ENCODE measurements around the gene PAXX. TPM values are rescaled to one million over a fixed set of nuclear protein-coding genes. Genes with fewer than 3 reads are reported as not detected.

PAXX gene
- total RNA-seq, 1 donor from 2014 or later, result 87.8 TPM

DNA sequence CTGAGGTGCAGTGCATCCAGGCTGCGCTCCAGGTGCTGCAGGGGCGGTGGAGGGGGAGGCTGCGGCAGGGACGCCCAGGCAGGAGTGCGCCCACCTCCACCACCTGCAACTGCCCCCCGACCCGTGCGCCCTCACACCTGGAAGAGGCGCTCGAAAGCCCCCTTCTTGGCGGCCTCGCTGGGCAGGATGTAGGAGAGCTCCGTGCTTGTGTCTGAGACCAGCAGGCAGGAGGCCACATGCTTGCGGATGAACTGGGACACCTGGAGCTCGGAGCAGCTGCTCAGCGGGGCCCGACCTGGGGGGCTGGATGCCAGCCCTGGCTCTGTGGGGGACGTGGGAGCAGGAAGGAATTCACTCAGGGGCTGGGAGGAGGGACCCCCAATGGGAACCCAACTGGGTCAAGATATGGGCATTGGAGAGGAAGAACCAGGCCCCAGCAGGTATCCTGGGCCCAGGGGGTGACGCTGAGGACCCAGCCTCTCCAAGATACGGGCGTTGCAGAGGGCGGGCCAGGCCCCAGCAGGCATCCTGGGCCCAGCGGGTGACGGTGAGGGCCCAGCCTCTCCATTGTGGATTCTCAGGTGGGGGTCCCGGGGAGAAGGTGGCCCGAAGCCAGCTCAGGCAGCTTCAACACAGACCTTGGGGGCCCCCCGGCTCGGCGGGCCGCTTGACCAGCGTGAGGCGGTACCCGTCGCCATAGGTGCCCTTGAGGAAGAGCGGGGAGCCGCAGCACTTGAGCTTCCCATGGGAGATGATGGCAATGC, 22.7 kb downstream of the PAXX start:
- intact Hi-C loops (cut with micrococcal nuclease), result no loop called here
- no peaks in the 10 kb centered on the region for H3K9me3 Mint-ChIP-seq
- no peaks in the 10 kb centered on the region for H3K4me1 Mint-ChIP-seq
- DNase-seq, result no peak
- no peak overlapping the region for H3K4me3 Mint-ChIP-seq
- H3K36me3 Mint-ChIP-seq (ENCODE audit: low read depth), result no peaks in the 10 kb centered on the region
- H3K27me3 Mint-ChIP-seq, result no peaks in the 10 kb centered on the region
- H3K27ac Mint-ChIP-seq, result no peak overlapping the region

DNA sequence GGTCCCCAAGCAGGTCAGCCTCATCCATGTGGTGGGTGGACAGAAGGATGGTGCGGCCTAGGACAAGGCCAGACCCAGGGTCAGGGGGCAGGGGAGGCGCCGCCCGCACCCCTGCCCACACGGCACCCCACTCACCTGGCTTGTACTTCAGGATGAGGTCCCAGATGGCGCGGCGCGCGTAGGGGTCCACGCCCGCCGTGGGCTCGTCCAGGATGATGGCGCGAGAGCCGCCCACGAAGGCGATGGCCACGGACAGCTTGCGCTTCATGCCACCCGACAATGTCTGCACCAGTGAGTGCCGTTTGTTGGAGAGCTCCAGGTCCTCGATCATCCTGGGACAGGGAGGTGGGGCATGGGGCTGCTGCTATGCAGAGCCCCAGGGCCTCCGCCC, 23.3 kb downstream of the PAXX start:
- intact Hi-C loops (cut with micrococcal nuclease), result no loop called here
- no peaks in the 10 kb centered on the region for H3K27me3 Mint-ChIP-seq
- DNase-seq, result no peak
- H3K36me3 Mint-ChIP-seq (ENCODE audit: low read depth), result no peaks in the 10 kb centered on the region
- no peaks in the 10 kb centered on the region for H3K4me1 Mint-ChIP-seq
- H3K9me3 Mint-ChIP-seq, result no peaks in the 10 kb centered on the region
- H3K4me3 Mint-ChIP-seq, result no peak overlapping the region
- H3K27ac Mint-ChIP-seq, result no peak overlapping the region

DNA sequence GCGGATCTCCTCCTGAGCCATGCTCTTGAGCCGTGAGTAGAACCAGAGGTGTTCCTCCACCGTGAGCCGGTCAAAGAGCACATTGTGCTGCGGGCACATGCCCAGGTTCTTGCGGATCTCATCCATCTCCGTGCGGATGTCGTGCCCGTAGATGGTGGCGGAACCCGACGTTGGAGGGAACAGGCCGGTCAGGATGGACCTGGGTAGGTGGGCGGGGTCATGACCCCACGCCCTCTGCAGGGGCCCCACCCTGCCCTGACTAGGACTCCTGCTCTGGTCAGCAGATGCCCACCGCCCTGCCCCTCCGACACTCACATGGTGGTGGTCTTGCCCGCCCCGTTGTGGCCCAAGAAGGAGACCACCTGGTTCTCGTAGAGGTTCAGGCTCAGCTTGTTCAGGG, 23.8 kb downstream of the PAXX start:
- no peaks in the 10 kb centered on the region for H3K36me3 Mint-ChIP-seq (ENCODE audit: low read depth)
- H3K27me3 Mint-ChIP-seq, result no peaks in the 10 kb centered on the region
- no peak overlapping the region for H3K4me3 Mint-ChIP-seq
- no peaks in the 10 kb centered on the region for H3K4me1 Mint-ChIP-seq
- intact Hi-C loops (cut with micrococcal nuclease), result no loop called here
- no peaks in the 10 kb centered on the region for H3K9me3 Mint-ChIP-seq
- no peak overlapping the region for H3K27ac Mint-ChIP-seq
- DNase-seq, result no peak

DNA sequence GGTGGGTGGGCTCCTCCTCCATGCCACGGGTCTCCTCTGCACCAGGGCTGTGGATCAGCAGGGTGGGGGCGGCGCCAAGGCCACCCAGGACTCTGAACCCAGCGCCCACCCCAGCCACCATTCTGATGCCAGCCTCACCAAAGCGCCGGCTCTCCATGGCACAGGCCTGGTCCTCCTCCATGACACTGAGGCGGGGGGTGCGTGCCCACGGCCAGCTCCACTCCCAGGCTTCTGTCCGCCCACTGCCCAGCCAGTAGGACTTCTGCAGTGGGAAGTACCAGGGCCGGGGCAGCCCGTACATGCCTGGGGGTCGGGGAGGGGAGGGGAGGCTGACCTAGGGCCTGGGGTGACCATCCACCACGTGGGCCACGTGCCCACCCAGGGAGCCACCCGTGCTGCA, 24.2 kb downstream of the PAXX start:
- H3K27me3 Mint-ChIP-seq, result no peaks in the 10 kb centered on the region
- no peak for DNase-seq
- no peaks in the 10 kb centered on the region for H3K9me3 Mint-ChIP-seq
- intact Hi-C loops (cut with micrococcal nuclease), result no loop called here
- H3K4me1 Mint-ChIP-seq, result no peaks in the 10 kb centered on the region
- H3K36me3 Mint-ChIP-seq (ENCODE audit: low read depth), result no peaks in the 10 kb centered on the region
- no peak overlapping the region for H3K27ac Mint-ChIP-seq
- H3K4me3 Mint-ChIP-seq, result no peak overlapping the region

DNA sequence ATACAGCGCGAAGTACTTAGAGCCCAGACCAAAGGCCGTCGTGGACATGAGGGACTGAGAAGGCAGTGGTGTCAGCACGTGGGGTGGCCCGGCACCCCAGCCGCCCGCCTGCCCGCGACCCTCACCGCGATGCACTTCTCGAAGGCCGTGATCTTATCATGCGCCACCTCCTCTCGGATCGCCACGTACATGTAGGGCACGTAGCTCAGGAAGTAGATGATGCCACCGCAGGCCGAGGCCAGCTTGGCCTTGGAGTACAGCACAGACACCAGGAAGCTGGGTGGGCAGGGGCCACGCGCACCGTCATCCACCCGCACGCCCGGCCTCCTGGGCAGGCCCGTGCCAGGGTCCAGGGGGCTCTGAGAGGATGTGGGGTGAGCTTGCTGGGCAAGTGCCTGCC, 24.8 kb downstream of the PAXX start:
- Mint-ChIP-seq H3K9me3 (no peaks in the 10 kb centered on the region), H3K27me3 (no peaks in the 10 kb centered on the region), H3K4me1 (peaks cover 1% of the 10 kb centered on the region), H3K36me3 (ENCODE audit: low read depth) (no peaks in the 10 kb centered on the region), H3K27ac (no peak overlapping the region), H3K4me3 (no peak overlapping the region)
- intact Hi-C loops (cut with micrococcal nuclease), result no loop called here
- no peak for DNase-seq

DNA sequence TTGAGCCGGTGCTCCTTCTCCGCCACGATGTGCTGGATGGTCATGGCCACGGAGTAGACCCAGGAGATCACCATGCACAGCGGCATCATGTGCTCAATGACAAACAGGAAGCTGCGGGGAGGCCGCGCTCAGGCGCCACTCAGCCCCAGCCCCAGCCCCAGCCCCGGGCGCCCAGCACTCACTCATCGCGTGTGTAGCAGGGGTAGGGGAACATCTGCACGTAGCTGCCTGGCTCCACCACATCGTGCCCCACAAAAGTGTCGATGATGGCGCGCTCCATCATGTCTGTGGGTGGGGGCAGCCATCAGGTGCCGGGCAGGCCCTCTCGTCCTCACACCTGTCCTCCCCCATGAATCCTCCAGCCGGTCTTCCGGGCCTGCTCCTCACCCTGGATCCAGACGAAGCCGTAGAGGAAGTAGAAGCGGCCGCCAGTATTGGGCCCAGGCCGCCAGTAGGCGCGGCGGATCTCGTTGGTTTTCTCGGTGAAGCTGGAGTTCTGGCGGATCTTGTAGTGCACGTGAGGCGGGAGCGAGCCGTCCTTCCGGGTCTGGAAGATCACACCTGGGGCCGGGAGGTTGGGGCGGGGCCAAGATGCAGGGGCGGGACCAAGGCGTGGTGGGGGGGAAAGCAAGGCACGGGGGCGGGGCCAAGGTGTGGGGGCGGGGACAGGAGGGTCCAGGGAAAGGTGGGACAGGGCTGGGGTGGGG, 25.7 kb downstream of the PAXX start:
- Mint-ChIP-seq H3K4me3 (no peak overlapping the region), H3K36me3 (ENCODE audit: low read depth) (no peaks in the 10 kb centered on the region), H3K9me3 (no peaks in the 10 kb centered on the region), H3K27me3 (no peaks in the 10 kb centered on the region), H3K4me1 (peaks cover 3% of the 10 kb centered on the region), H3K27ac (no peak overlapping the region)
- no peak for DNase-seq
- intact Hi-C loops (cut with micrococcal nuclease), result no loop called here

DNA sequence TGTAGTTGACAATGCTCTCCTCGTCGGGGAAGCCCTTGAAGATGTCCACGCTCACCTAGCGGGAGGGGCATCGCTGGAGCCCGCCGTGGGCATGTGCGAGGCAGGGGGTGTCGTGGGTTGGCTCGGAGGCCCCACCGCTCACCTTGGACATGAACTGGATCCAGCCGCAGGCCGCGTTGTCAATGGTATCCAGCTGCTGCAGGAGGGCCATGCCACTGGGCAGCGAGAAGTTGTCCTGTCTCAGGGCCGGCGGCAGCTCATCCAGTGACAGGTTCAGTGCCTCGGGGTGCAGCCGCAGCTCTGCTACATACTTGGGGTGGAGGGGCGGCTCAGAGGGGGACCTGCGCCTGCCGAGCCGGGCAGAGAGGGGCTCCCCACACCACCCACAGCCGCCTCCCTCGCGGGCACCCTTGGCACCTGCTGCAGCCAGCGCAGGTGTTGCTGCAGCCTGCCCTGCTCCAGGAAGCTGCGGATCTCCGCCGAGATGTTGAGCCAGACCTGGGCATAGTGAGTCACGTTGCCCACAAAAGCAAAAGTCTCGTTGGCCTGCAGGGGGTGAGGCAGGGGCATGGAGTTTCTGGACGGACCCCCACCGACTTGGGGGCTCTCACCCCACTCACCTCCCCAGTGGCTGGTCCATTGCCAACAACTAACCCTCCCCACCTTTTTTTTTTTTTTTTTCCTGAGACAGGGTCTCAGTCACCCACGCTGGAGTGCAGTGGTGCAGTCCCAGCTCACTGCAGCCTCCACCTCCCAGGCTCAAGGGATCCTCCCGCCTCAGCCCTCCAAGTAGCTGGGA, 26.7 kb downstream of the PAXX start:
- no peak overlapping the region for H3K27ac Mint-ChIP-seq
- no peak overlapping the region for H3K4me3 Mint-ChIP-seq
- intact Hi-C loops (cut with micrococcal nuclease), result no loop called here
- no peaks in the 10 kb centered on the region for H3K27me3 Mint-ChIP-seq
- no peak for DNase-seq
- H3K36me3 Mint-ChIP-seq (ENCODE audit: low read depth), result no peaks in the 10 kb centered on the region
- no peaks in the 10 kb centered on the region for H3K9me3 Mint-ChIP-seq
- peaks cover 3% of the 10 kb centered on the region for H3K4me1 Mint-ChIP-seq

DNA sequence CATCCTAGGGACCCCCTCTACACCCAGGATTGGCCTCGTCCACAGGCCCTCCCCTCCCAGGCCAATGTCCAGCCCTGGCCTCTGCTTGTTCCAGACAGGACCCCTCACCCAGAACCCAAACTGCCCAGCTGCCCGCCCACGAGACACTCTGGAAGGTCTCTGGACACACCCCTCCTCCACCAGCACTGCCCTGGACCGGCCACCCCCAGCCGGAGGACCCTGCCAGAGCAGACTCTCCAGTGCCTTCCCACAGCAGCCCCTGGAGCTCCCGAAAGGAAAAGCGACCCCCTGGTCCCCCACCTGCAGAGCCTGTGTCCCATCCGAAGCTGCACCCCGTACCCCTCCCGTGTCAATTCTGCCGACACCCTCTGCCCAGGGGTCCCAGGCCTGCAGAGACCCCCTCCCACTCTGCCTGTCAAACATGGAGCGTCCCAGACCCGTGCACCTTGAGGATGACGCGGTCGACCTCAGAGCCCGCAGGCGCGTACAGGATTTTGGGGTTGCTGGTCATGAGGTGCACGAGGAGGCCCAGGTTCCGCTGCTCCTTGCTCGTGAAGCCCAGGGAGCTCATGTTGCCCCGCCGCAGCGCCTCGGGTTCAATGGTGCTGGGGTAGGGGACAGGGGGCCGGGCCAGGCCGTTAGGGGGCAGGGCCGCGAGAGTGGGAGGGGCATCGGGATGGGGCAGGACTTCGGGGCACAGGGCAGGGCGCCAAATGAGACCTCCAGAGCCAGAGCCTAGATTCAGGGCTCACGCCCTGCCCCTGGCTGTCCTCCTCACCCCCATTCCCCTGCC, 27.9 kb downstream of the PAXX start:
- no peak for DNase-seq
- Mint-ChIP-seq H3K4me3 (no peak overlapping the region), H3K9me3 (no peaks in the 10 kb centered on the region), H3K27me3 (no peaks in the 10 kb centered on the region), H3K4me1 (peaks cover 3% of the 10 kb centered on the region), H3K27ac (no peak overlapping the region), H3K36me3 (ENCODE audit: low read depth) (no peaks in the 10 kb centered on the region)
- intact Hi-C loops (cut with micrococcal nuclease), result no loop called here

DNA sequence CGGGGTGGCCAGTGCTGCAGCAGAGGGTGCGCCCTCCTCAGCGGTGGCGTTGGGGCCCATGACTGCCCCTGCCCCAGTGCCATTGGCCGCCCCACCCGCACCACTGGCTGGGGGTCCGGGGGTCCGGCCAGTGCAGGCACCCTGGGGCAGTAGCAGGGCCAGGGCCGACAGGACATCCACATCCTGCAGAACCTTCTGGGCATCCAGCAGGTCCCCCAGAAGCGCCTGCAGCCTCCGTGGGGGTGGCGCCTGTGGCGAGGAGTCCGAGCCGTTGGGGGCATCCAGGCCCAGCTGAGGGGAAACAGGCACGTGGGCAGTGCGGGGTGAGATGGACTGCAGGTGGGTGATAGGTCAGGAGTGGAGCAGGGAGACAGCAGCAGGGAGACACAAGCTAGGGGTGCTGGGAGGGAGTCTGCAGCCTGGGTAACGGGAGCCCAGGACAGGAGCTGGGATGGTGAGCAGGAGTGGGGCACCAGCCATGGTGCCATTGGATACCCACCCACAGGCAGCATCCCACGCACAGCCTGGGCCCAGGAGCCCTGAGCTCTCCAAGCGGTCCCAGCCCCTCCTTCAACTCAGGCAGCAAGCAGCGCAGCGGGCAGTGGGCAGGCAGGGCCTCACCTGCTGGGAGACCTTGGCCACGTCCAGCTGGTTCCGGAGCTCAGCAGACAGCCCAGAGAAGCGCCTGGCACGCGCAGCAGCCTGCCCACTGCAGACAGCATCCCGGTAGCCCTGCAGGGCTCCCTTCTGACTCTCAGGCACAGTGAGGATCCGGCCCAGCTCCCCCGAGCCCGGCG, 28.7 kb downstream of the PAXX start:
- Mint-ChIP-seq H3K27ac (no peak overlapping the region), H3K4me1 (peaks cover 3% of the 10 kb centered on the region), H3K4me3 (no peak overlapping the region), H3K27me3 (no peaks in the 10 kb centered on the region), H3K36me3 (ENCODE audit: low read depth) (no peaks in the 10 kb centered on the region), H3K9me3 (no peaks in the 10 kb centered on the region)
- DNase-seq, result no peak
- intact Hi-C loops (cut with micrococcal nuclease), result no loop called here

DNA sequence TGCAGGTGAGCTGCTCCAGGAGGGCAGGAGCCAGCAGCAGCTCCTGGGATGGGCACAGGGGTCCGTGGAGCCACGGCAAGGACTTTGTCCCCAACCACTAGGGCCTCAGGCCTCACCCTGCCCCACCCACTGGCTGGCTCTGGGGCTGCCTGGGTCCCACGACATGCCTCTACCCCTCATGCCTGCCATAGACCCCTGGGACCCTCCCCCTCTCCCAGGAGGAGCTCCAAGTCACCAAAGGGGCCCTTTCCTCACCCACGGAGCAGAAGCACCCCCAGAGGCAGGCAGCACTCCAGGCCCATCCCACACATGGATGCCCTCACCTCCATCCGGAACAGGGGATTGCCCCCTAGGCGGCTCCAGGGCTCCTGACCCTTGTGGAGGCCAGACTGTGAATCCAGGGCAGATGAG, 29.4 kb downstream of the PAXX start:
- Mint-ChIP-seq H3K4me3 (no peak overlapping the region), H3K4me1 (peaks cover 4% of the 10 kb centered on the region), H3K27ac (no peak overlapping the region), H3K27me3 (no peaks in the 10 kb centered on the region), H3K9me3 (no peaks in the 10 kb centered on the region), H3K36me3 (ENCODE audit: low read depth) (no peaks in the 10 kb centered on the region)
- no peak for DNase-seq
- intact Hi-C loops (cut with micrococcal nuclease), result no loop called here

DNA sequence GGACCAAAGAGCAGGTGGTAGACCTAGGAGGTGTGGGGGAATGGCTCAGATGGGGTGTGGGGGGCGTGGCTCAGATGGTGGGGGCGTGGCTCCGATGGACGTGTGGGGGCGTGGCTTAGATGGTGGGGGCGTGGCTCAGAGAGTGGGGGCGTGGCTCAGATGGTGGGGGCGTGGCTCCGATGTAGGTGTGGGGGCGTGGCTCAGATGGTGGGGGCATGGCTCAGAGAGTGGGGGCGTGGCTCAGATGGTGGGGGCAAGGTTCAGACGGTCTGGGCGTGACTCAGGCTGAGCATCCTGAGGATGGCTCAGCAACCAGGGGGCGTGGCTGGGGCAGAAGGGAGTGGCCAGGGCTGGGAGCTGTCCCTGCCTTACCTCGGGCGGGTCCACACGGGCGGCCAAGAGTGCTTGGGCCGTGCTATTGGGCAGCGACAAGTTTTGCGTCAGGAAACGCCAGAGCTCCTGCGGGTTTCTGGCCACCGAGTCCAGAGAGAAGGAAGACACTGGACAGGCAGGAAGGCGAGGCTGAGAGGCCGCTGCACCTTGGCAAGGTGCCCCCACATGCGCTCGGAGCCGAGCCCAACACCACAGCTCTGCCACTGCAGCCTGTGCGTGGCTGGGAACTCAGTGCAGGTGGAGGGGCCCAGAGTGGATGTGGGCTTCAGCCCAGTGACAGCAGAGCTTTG, 29.9 kb downstream of the PAXX start:
- H3K36me3 Mint-ChIP-seq (ENCODE audit: low read depth), result no peaks in the 10 kb centered on the region
- peak; percentile 91 for DNase-seq
- H3K27me3 Mint-ChIP-seq, result no peaks in the 10 kb centered on the region
- no peak overlapping the region for H3K27ac Mint-ChIP-seq
- intact Hi-C loops (cut with micrococcal nuclease), result loop anchor here (1.0 kb wide), 1 partner anchor 30 kb away; the partner anchor contains the start of gene PAXX
- no peak overlapping the region for H3K4me3 Mint-ChIP-seq
- H3K4me1 Mint-ChIP-seq, result peaks cover 6% of the 10 kb centered on the region
- H3K9me3 Mint-ChIP-seq, result no peaks in the 10 kb centered on the region

DNA sequence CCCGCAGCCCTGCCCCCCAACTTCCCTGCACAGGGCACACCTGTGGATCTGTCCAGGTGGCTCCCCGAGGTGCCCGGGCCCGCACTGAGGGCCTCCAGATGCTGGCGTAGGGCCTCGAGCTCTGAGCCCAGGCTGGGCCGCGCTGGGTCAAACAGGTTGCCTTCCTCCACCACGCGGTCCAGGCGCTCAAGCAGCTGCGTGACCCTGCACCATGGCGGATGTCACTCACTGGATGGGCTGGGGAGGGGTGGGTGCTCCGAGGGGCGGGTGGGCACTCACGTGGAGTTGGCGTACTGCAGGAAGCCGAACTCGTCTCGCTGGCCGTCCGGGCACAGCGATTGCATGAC, 30.4 kb downstream of the PAXX start:
- H3K4me3 Mint-ChIP-seq, result no peak overlapping the region
- no peak for DNase-seq
- intact Hi-C loops (cut with micrococcal nuclease), result loop anchor here (1.0 kb wide), 1 partner anchor 30 kb away; the partner anchor contains the start of gene PAXX

More for the DNA sequence above, 30.4 kb downstream of the PAXX start:
- H3K27me3 Mint-ChIP-seq, result peaks cover 2% of the 10 kb centered on the region
- H3K27ac Mint-ChIP-seq, result no peak overlapping the region
- H3K9me3 Mint-ChIP-seq, result no peaks in the 10 kb centered on the region
- H3K36me3 Mint-ChIP-seq (ENCODE audit: low read depth), result no peaks in the 10 kb centered on the region
- H3K4me1 Mint-ChIP-seq, result peaks cover 9% of the 10 kb centered on the region

All from activated CD4-positive, alpha-beta T cell treated with anti-CD3 and anti-CD28 coated beads, Interleukin-2, amount 10 ng/mL, durations not matched to agents 24 days and 14 days (primary cell).